Trophoblast cell (in vitro differentiated cells and primary cell): ENCODE results near the gene RPLP2.
A peak's percentile ranks its signal among the peaks of the same experiment; 100 is the strongest.

ENCODE experiments used
- DNase-seq, 2 donors: peaks; one replicate each; pipeline ENCODE4 v3.0.0-alpha.2; 2016
- H2AFZ ChIP-seq: 2 replicates; pipeline ENCODE4 v1.6.1; 2013; ENCODE audit warnings: low read length, moderate library complexity, mild to moderate bottlenecking; ENCODE audit not compliant: insufficient read depth, poor library complexity
- H2AK5ac ChIP-seq: 2 replicates; pipeline ENCODE4 v1.6.1; 2013; ENCODE audit warnings: mild to moderate bottlenecking, low read length
- H2BK120ac ChIP-seq: 2 replicates; pipeline ENCODE4 v1.6.1; 2013; ENCODE audit warnings: low read length, mild to moderate bottlenecking, moderate library complexity; ENCODE audit not compliant: insufficient read depth, poor library complexity
- H2BK12ac ChIP-seq: 2 replicates; pipeline ENCODE4 v1.6.1; 2013; ENCODE audit warnings: mild to moderate bottlenecking, low read length, moderate library complexity
- H2BK5ac ChIP-seq: 2 replicates; pipeline ENCODE4 v1.6.1; 2013; ENCODE audit warnings: low read length, low read depth, moderate library complexity, mild to moderate bottlenecking; ENCODE audit not compliant: poor library complexity
- H3K14ac ChIP-seq: 2 replicates; pipeline ENCODE4 v1.6.1; 2013; ENCODE audit warnings: mild to moderate bottlenecking, low read length
- H3K18ac ChIP-seq: 2 replicates; pipeline ENCODE4 v1.6.1; 2013; ENCODE audit warnings: mild to moderate bottlenecking, low read length
- H3K23ac ChIP-seq: 2 replicates; pipeline ENCODE4 v1.6.1; 2013; ENCODE audit warnings: low read length
- H3K27ac ChIP-seq: 2 replicates; pipeline ENCODE4 v1.5.1; 2013; ENCODE audit warnings: low read depth, mild to moderate bottlenecking, inconsistent platforms, low read length, moderate library complexity
- H3K27me3 ChIP-seq: 2 replicates; pipeline ENCODE4 v1.6.1; 2013; ENCODE audit warnings: inconsistent platforms, mild to moderate bottlenecking, low read length, moderate library complexity; ENCODE audit not compliant: insufficient read depth
- H3K36me3 ChIP-seq, 2 experiments: 1 replicate in 1 of 2; 2 replicates in 1 of 2; pipeline ENCODE4 v1.6.1; 2013; ENCODE audit warnings: low read length in 2 of 2, mild to moderate bottlenecking in 2 of 2, moderate library complexity in 1 of 2; ENCODE audit not compliant: insufficient read depth in 2 of 2, control insufficient read depth in 1 of 2
- H3K4ac ChIP-seq: 2 replicates; pipeline ENCODE4 v1.6.1; 2013; ENCODE audit warnings: low read depth, mild to moderate bottlenecking, low read length, moderate library complexity
- H3K4me1 ChIP-seq, 2 experiments: 1 replicate in 1 of 2; 2 replicates in 1 of 2; pipeline ENCODE4 v1.6.1; 2013; ENCODE audit warnings: low read length in 2 of 2, mild to moderate bottlenecking in 2 of 2, moderate library complexity in 1 of 2; ENCODE audit not compliant: insufficient read depth in 2 of 2, control insufficient read depth in 1 of 2
- H3K4me2 ChIP-seq: 2 replicates; pipeline ENCODE4 v1.6.1; 2013; ENCODE audit warnings: inconsistent platforms, mild to moderate bottlenecking, low read length, moderate library complexity
- H3K4me3 ChIP-seq: 2 replicates; pipeline ENCODE4 v1.5.1; 2013; ENCODE audit warnings: mild to moderate bottlenecking, low read depth, low read length, inconsistent platforms
- H3K79me1 ChIP-seq: one replicate; pipeline ENCODE4 v1.6.1; 2013; ENCODE audit warnings: low read length
- H3K79me2 ChIP-seq: 2 replicates; pipeline ENCODE4 v1.6.1; 2013; ENCODE audit warnings: low read length, mild to moderate bottlenecking; ENCODE audit not compliant: control insufficient read depth, insufficient read depth, poor library complexity
- H3K9ac ChIP-seq: 2 replicates; pipeline ENCODE4 v1.6.1; 2013; ENCODE audit warnings: mild to moderate bottlenecking, low read length
- H3K9me3 ChIP-seq: 2 replicates; pipeline ENCODE4 v1.6.1; 2013; ENCODE audit warnings: low read depth, mild to moderate bottlenecking, control low read depth, inconsistent platforms, low read length; ENCODE audit not compliant: insufficient read depth
- H4K12ac ChIP-seq: 2 replicates; pipeline ENCODE4 v1.6.1; 2013; ENCODE audit warnings: low read depth, mild to moderate bottlenecking, low read length, moderate library complexity
- H4K8ac ChIP-seq: 2 replicates; pipeline ENCODE4 v1.6.1; 2013; ENCODE audit warnings: low read depth, mild to moderate bottlenecking, low read length, moderate library complexity
- H4K91ac ChIP-seq: one replicate; pipeline ENCODE4 v1.6.1; 2013; ENCODE audit warnings: low read depth, mild to moderate bottlenecking, low read length, moderate library complexity
- WGBS: extraction: QIAGEN DNeasy Blood & Tissue Kit; methylation state at CpG from one replicate; pipeline ENCODE4 v1.1.7; 2013; ENCODE audit warnings: missing lambda C conversion rate; ENCODE audit not compliant: insufficient read length, insufficient coverage; ENCODE audit errors: extremely low coverage; 5-methylcytosine and 5-hydroxymethylcytosine counted together

The RPLP2 gene

DNA sequence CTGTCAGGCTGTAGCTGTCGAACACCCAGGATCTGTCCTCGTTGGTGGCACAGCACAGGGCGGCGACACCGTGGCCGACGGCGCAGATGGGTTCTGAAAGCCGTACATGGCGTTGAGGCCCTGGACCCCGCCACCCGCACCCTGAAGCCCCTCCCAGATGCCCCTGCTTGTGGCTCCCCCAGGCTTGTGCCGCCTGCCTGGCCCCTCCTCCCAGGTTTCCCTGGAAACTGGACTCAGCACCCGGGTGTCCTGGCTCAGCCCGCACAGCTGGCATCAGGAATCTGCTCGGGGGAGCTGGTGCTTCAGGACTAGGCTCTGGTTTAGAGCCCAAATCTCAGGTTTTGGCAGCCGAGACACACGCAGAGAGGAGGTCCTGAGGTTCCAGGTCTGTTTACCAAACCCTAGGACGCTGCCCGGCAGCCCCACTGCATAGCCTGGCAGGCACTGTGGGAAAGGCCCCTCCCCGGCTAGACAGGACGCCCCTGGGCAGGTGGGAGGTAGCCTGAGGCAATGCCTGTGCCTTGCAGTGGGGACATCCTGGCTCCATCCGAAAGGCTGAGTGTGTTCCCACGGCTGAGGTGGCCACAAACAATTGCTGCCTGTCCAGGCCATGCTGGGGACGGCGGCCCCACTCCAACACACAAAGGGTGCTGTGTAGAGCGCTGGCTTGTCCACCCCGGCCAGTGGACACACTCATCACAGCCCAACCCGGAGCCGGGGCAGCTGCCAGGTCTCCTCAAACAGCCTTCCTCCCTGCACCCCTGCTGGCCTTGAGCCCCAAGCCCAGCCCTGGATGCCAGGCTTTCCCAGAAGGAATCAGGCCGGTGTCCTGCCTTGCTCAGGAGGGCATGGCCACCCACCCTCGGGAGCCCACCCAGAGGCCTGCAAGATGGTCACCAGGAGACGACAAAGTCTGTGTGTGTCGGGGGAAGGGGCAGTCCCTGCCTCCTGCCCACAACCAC, 37.1 kb upstream of the RPLP2 start:
- H3K27ac ChIP-seq: no peak overlapping the region
- H3K9ac ChIP-seq: no peak overlapping the region
- peaks cover 2% of the 10 kb centered on the region for H3K9me3 ChIP-seq
- no peak overlapping the region for H2BK120ac ChIP-seq
- no peak overlapping the region for H4K12ac ChIP-seq
- no peak overlapping the region for H3K18ac ChIP-seq
- peaks cover 14% of the 10 kb centered on the region for H3K79me2 ChIP-seq
- no peak overlapping the region for H4K91ac ChIP-seq
- peaks cover 43 to 45% of the 10 kb centered on the region in 2 experiments for H3K36me3 ChIP-seq
- no peak overlapping the region for H2AK5ac ChIP-seq
- H4K8ac ChIP-seq: no peak overlapping the region
- no peak overlapping the region for H2BK12ac ChIP-seq
- no peaks in the 10 kb centered on the region for H3K27me3 ChIP-seq
- WGBS: no CpG with 5 or more reads among the region's 34 CpGs
- H2BK5ac ChIP-seq: no peak overlapping the region
- no peak overlapping the region for H3K4me3 ChIP-seq
- H3K23ac ChIP-seq: no peak overlapping the region
- H3K14ac ChIP-seq: no peak overlapping the region
- no peak overlapping the region for H2AFZ ChIP-seq
- H3K4me2 ChIP-seq: no peak overlapping the region
- peaks cover 9 to 27% of the 10 kb centered on the region in 2 experiments for H3K4me1 ChIP-seq
- no peak overlapping the region for H3K4ac ChIP-seq
- DNase-seq: no peak
- peaks cover 10% of the 10 kb centered on the region for H3K79me1 ChIP-seq

DNA sequence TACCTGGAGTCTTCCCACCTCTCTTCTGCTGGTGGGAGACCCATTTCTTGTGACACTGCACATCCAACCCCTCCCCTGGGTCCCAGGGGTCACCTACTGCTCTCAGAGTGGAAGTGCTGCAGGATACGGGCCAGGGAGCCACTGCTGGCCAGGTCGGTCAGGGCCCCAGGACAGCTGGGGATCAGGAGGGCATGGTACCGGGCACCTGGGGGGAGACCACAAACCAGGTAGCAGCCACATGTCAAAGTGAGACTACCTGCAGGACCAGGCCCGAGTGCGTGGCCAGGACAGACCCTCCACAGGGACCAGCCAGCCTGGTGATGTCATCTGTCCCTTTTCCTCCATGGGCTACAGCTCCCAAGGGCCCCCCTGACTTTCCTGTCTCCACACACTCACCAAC, 36.3 kb upstream of the RPLP2 start:
- Histone ChIP-seq H3K4me3 (no peak overlapping the region), H3K36me3 (peaks cover 43 to 45% of the 10 kb centered on the region in 2 experiments)

GRCh38 chr11:773830-774229, 35.9 kb upstream of the RPLP2 start:
- Histone ChIP-seq H4K8ac (no peak overlapping the region), H2BK12ac (no peak overlapping the region), H4K91ac (no peak overlapping the region), H3K79me1 (peaks cover 11% of the 10 kb centered on the region), H2AFZ (no peak overlapping the region), H3K18ac (no peak overlapping the region), H3K4me2 (no peak overlapping the region), H3K79me2 (peaks cover 20% of the 10 kb centered on the region), H2BK5ac (no peak overlapping the region), H3K27me3 (no peaks in the 10 kb centered on the region), H3K4me1 (peaks cover 15 to 32% of the 10 kb centered on the region in 2 experiments), H3K4me3 (no peak overlapping the region), H3K27ac (no peak overlapping the region), H2BK120ac (no peak overlapping the region), H3K23ac (no peak overlapping the region), H3K4ac (no peak overlapping the region), H3K9me3 (peaks cover 2% of the 10 kb centered on the region), H4K12ac (no peak overlapping the region), H3K14ac (no peak overlapping the region), H3K9ac (no peak overlapping the region), H2AK5ac (no peak overlapping the region), H3K36me3 (peaks cover 44 to 46% of the 10 kb centered on the region in 2 experiments)
- no CpG with 5 or more reads among the region's 9 CpGs for WGBS
- DNase-seq: no peak

More for the DNA sequence above, 36.3 kb upstream of the RPLP2 start:
- Histone ChIP-seq H2AK5ac (no peak overlapping the region), H4K12ac (no peak overlapping the region), H4K8ac (no peak overlapping the region), H3K9ac (no peak overlapping the region), H2BK120ac (no peak overlapping the region), H3K23ac (no peak overlapping the region), H3K79me1 (peaks cover 11% of the 10 kb centered on the region), H3K18ac (no peak overlapping the region), H3K14ac (no peak overlapping the region), H3K27ac (no peak overlapping the region), H3K9me3 (peaks cover 2% of the 10 kb centered on the region), H2BK12ac (no peak overlapping the region), H3K4me2 (no peak overlapping the region), H3K27me3 (no peaks in the 10 kb centered on the region), H3K79me2 (peaks cover 20% of the 10 kb centered on the region), H3K4ac (no peak overlapping the region), H2AFZ (no peak overlapping the region), H4K91ac (no peak overlapping the region), H2BK5ac (no peak overlapping the region), H3K4me1 (peaks cover 14 to 32% of the 10 kb centered on the region in 2 experiments)
- no CpG with 5 or more reads among the region's 5 CpGs for WGBS
- DNase-seq: no peak

GRCh38 chr11:774873-775592, 34.7 kb upstream of the RPLP2 start:
- Histone ChIP-seq H3K27ac (no peak overlapping the region), H3K79me2 (peaks cover 20% of the 10 kb centered on the region), H3K4me2 (no peak overlapping the region), H3K27me3 (no peaks in the 10 kb centered on the region), H4K12ac (no peak overlapping the region), H3K4me3 (no peak overlapping the region), H2BK12ac (no peak overlapping the region), H2AK5ac (no peak overlapping the region), H3K14ac (no peak overlapping the region), H3K79me1 (peaks cover 11% of the 10 kb centered on the region), H2BK5ac (no peak overlapping the region), H2BK120ac (no peak overlapping the region), H4K8ac (no peak overlapping the region), H3K4me1 (peaks cover 17 to 32% of the 10 kb centered on the region in 2 experiments), H3K36me3 (peaks cover 46% of the 10 kb centered on the region in 2 experiments), H3K9ac (no peak overlapping the region), H2AFZ (no peak overlapping the region), H3K23ac (no peak overlapping the region), H4K91ac (no peak overlapping the region), H3K18ac (no peak overlapping the region), H3K4ac (peak overlapping the region; percentile 70), H3K9me3 (peaks cover 2% of the 10 kb centered on the region)
- no peak for DNase-seq
- no CpG with 5 or more reads among the region's 20 CpGs for WGBS
